ENCODE data around the gene CAMKMT. TPM values are rescaled to one million over a fixed set of nuclear protein-coding genes. Genes with fewer than 3 reads are reported as not detected.

CAMKMT gene
- polyA plus RNA-seq, 1 donor: 4.8 TPM

DNA sequence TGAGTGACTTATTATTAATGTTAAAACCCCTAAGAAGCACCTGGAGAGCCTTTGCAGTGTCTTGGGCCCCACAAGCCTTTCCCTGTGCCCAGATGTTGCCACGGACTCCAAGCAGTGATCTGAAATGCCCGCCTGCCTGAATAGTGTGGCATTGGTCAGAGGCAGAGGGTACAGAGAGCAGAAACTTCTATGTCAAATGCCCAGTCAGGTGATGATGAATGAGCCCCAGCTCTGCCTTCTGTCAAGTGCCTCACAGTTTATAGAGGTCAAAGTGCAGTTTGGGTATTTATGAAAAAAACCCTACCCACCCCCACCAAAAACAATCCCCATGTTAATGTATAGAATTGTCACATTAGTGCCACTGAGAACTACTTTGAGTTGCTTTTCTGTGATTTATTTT lies 409.8 kb downstream of the CAMKMT start:
- DNase-seq (ENCODE audit: low read depth): no peak

DNA sequence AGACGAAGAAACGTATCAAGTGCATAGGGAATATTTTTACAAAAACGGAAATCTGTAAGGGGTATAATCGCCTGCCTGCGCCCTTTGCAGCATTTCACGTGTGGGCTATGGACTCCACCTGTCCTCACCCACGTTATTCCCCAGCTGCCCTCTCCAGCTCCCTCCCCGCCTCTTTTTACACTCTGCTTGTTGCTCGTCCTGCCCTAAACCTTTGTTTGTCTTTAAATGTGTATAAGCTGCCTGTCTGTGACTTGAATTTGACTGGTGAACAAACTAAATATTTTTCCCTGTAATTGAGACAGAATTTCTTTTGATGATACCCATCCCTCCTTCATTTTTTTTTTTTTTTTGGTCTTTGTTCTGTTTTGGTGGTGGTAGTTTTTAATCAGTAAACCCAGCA lies 410.4 kb downstream of the CAMKMT start:
- no peak for DNase-seq (ENCODE audit: low read depth)

DNA sequence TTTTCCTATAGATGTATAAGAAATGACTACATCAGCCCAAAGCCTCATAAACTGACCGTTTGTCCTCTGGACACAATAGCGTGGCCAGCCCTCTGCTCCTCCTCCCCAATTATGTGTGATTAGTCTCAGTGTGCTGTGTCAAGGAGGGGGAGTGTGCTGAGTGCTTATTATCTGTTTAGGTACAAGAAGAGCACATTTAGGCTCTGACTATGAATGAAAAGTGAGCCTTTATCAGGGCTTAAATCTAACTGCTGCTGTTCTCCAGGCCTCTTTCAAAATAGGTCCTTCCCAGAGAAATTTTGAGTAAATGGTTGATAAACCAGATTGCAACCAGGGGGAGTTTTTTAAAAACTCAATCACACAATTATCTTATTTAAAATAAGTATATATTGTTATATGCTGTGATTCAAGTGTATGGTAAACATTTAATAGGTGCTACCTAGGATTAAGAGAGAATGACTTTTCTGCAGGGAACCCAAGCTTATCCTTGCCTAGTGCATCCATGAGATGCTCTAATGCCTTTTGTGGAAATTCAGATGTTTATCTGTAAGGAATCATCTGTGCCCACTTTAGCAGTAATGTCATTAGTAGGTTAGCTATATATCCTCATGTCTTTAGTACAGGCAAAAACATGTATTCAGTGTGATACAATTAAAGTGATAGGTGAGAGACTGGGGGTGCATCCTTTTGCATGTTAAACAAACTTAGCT lies 411.1 kb downstream of the CAMKMT start:
- no peak for DNase-seq (ENCODE audit: low read depth)

DNA sequence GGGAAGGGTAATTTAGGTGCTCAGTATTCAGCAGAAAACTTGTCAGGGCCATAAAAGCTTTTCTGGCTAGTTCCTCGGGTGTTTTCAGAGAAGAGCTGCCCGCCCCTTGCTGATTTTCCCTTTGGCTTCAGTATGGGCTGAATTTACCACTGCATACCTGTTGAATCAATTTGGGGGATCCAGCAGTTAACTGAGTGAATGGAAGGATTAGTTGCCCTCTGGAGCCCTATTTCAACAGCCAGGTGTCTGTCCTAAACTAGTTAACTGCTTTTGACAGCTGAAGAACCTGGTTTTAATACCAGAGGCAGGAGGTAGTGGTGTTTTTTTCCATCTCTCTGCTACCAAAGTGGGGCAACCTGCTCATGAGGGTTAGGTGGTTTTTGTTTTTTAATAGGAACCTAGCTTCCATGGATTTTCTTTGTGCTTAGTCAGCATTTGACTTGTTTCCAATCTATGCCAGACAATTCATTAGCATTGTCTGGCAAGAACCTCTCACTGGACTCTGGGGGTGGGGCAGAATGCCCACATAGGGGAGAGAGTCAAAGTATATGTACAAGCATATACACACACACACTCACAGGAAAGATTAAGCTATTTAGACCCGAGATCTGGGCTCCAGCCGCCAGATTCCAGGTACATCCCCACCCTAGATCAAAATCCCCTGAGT lies 413.2 kb downstream of the CAMKMT start:
- no peak for DNase-seq (ENCODE audit: low read depth)

DNA sequence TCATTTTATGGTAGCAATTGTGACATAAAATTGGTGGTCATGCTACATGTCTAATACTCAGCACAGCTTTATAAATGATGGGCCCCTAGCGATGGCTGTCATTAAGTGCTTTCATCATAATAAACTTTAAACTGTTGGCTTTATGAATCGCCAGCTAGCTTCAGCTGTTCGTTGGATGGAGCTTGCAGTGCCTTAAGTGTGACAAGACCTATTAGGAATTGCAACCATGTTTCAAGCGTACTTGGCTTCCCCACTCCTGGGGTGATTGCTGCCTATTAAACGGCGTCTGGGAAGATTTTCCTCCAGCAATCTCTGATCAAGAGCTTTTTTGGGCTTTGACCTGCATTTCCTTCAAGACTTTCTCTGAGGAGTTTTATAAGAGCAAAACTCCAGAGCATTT lies 415.3 kb downstream of the CAMKMT start:
- DNase-seq (ENCODE audit: low read depth): no peak

DNA sequence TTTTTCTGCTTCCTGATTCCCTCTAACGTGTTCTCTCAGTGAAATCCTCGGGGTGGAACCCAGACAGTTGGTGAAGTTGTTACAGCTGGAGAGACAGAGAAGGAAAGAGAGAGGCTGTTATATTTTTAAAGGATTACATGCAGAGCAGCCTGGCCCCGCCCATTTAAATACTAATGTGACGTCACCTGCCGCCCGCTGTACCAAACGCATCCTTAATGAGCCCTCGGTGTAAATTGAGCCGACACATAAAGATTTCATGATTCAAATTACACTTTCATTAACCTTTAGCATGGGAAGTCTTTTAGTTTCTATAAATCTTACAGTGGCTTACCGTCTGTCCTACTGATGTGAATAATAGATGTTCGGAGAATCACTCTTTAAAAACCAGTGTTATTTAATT lies 415.8 kb downstream of the CAMKMT start:
- no peak for DNase-seq (ENCODE audit: low read depth)

DNA sequence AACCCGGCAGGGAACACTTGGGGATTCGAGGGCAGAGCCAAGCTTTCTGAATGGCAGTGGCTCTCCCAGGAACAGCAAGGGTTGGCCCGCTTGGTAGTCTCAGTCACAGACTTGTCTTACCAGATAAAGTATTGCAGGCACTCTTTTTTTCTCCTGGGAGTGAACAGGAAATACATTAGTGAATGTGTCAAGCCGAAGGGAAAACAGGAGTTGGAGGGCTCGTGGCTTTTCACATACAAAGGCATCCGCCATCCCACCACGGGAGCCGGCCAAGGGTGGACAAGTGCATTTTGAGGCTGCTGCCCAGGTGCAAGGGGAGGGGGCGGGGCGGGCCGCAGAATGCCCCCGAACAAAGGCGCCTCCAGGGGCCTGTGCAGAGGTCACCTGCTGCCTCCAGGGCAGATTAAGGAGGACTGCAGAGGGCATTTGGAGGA lies 416.5 kb downstream of the CAMKMT start:
- no peak for DNase-seq (ENCODE audit: low read depth)

DNA sequence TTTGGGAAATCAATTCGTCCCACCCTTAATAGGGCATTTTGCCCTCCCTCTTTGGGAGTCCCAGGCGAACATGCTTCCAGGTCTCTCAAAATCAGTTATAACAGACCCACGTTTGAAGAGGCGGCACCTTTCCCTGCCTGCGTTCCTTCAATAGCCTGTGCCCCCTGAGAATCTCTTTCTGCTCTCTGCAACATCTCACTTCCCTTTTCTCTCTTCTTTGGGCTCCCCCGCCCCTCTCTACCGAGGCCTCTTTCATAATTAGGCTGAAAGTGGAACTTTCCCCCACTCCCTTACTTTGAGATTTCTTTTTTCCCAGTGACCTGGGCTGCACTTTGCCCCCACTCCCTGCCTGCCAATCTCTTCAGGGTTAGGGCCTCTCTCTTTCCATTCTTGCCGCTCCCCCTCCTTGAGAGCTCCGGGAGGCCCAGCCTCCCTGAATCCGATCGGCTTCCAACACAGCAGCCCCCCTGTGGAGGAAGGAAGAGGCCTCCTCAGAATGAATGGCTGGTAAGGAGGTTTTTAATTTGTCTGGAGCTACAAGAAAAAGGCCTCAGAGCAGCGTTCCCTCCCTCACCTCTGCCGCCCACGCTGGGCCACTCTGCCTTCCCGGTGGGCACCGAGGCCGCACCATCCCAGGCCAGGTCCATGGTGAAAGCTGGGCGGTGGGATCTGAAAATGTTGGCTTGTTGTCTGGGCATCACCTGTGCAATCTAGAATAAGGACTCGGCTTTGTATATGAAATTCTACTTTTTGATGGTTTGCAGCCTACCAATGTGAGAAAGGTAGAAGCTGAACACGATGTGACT lies 417.1 kb downstream of the CAMKMT start:
- DNase-seq (ENCODE audit: low read depth): no peak

DNA sequence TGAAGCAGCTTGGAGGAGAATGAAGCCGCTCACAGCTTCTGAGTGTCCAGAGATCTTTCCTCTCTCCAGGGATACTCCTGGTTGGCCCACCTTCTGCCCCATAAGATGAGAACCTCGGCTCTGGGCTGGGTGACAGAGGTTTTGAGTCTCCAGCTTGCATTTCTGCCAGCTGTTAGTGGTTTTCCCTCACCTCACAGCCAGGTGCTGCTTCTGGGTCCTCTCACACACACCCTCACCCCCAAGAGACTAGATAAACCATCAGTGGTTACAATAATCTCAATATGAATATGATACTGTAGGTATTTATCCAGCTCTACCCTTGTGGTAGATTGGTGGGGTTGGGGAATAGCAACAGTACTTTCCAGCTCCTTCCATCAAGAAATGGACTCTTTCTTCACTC lies 418.0 kb downstream of the CAMKMT start:
- DNase-seq (ENCODE audit: low read depth): no peak

DNA sequence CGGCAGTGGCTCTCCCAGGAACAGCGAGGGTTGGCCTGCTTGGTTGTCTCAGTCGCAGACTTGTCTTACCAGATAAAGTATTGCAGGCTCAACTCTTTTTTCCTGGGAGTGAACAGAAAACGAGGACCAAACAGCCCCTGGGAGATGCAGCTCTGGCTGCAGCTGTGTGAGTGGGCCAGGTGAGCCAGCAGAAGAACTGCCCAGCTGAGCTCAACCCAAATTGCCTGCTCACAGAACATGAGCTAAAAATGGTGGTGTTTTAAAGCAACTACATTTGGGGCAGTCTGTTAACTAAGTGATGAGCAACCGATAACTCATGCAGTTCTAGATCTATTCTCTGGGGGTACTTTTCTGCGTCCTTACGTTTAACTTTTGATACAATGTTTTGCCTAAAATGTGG lies 418.7 kb downstream of the CAMKMT start:
- DNase-seq (ENCODE audit: low read depth): no peak

DNA sequence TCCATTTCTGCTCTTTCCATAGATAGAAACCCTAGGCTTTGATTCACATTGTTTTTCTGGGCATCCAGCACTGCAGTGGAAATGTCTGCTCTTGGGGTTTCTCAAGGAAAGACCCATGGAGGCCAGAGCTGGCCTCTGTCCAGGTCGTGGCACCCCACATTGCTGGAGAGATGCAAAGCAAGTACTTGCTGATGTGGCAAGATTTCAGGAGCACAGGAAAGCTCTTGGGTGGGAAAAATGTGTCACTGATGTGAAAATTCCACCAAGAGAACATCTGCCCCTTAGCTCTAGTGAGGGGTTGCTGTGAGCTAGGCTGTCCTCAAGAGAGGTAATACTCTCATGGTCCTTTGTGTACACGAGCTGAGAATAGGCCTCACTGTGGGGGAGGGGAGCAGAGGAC lies 423.7 kb downstream of the CAMKMT start:
- no peak for DNase-seq (ENCODE audit: low read depth)

DNA sequence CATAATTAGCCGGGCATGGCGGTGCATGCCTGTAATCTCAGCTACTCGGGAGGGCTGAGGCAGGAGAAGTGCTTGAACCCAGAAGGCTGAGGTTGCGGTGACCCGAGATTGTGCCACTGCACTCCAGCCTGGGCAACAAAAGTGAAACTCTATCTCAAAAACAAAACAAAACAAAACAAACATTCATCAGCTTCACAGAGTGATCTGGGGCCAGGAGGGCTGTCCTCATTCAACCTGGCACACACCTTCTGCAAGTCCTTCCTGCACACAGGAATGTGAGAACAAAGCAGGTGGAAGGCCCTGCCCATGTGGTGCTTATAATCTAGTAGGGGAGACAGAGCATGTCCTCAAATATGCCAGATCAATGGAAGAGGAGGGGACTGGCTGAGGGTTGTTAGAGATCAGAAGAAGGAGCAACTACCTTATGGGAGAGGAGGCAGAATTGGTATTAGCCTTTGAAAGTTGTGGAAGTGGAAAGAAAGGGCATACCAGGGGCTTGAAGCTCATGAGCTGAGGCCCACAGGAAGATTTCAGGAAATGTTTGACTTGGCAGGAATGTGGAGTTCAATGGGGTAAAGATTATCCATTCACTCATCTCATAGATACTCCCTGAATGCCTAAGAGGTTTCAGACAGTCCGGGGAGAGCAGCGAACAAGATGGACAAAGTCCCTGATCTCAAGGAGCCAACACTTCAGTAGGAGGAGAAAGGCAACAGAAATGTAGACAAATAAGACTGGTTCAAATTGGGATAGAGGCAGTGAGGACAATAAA lies 424.5 kb downstream of the CAMKMT start:
- DNase-seq (ENCODE audit: low read depth): no peak

DNA sequence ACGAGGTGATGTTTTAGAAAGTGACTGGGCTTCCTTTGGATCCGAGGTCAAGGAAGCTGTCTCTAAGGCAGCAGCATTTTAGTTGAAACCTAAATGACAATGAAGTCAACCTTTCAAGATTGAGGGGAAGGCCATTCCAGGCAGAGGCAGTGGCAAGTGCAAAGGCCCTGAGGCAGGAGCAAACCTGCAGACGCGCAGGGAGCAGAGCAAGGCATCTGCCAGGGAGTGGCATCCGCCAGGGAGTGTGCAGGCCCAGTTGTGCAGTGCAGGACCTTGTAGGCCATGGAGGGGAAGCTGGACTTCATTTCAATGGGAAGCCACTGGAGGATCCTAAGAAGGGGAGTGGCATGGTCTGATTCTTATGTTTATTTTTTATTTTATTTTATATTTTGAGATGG lies 425.1 kb downstream of the CAMKMT start:
- no peak for DNase-seq (ENCODE audit: low read depth)

DNA sequence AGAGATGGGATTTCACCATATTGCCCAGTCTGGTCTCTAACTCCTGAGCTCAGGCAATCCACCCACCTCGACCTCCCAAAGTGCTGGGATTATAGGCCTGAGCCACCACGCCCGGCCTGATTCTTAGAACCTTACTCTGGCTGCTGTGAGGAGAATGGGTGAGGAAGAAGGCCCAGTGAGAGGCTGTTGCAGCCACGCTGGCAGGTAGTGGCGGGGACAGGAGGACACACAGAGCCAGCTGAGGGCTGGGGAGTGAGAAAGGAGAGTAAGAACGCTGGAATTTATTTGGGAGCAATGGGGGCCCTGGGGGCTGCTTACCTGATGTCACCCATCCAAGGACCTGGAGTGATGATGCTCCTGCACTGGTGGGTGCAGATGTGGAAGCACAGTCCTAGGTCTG lies 425.9 kb downstream of the CAMKMT start:
- DNase-seq (ENCODE audit: low read depth): no peak

DNA sequence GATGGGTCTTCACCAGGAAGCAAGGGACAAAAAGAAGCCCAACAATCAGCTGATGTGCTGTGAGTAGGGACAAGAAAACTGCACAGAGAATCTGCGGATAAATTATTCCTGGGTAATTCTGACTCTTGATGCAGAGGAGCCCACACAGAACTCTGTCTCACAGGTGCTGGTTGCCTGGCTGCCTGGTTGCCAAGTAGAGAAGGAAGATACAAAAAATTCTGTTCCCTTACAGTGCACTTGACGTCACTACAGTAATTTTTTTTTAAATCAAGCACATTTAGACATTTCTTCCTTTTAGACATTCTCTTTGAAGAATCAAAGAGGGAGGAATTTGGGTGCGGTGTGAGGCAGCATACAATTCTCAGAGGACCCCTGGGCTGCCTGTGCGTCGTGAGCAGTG lies 427.7 kb downstream of the CAMKMT start:
- DNase-seq (ENCODE audit: low read depth): no peak

DNA sequence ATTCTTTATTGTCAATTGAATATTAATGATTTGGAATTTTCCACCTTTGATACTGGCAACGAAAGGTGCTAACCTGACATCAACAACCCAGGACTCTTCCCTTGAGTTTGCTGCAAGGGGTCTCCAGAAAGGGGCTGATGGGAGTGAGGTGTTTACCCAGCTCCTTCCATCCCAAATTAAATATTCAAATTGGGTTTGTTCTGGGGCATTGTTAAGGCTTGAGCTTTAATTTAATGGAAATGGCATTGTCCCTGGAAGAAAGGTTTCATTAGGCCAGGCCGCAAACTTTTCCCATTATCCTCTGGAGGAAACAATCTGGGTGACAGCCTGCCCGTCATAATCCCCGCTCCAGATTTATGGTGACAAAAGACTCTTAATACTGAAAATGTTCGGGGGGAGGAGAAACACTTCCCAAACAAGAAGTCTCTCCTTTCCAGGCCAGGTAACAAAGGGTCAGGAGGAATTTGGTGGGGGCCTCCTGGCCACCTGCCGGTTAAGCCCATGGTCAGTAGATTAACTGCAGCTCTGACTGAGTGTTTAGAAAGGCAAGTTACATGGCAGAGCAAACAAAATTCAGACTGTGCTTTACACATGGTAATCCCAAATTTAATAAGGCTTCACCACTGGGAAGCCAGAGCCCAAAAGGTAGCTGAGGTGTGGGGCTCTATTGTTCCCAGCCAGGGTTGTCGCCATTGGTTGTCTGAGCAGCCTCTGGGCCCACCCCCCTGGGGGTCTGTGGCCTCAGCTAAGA lies 428.4 kb downstream of the CAMKMT start:
- DNase-seq (ENCODE audit: low read depth): no peak

DNA sequence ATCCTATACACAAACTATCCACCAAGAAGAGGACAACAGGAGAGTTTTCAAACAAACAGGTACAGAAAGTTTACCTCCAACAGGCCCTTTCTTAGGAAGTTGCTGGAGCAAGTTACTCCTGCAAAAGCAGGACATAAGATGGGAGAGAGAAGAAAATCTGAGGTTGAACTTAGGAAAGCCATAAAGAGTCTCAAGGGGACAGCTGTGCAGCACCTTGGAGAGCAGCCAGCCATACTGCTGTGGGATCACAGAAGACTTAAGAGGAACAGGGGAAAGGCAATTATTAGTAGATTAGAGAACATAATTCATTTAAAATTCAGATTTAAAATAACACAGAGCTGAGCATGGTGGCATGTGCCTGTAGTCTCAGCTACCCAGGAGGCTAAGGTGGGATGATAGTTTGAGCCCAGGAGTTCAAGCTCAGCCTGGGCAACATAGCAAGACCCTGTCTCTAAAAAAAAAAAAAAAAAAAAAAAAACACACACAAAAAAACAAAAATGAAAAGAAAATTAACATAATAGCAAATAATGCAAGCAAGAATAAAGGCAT lies 431.6 kb downstream of the CAMKMT start:
- no peak for DNase-seq (ENCODE audit: low read depth)

DNA sequence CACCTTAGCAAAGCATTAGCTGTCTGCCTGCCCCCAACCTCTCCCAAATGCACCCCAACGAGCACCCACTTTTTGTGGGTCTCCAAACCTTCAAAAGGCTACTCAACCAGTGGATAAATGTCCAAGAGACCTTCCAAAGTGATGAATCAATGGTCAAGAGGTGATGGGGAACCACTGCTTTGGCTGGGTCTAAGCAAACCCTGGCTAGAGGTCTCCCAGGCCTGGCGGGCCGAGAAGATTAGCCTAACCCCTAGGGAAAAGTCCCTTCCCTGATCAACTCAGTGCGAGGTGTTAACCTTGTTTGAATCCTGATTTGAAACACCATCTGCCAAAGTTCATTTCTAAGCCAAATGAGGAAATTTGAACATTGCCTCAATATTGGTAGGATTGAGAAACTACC lies 435.0 kb downstream of the CAMKMT start:
- DNase-seq (ENCODE audit: low read depth): no peak

DNA sequence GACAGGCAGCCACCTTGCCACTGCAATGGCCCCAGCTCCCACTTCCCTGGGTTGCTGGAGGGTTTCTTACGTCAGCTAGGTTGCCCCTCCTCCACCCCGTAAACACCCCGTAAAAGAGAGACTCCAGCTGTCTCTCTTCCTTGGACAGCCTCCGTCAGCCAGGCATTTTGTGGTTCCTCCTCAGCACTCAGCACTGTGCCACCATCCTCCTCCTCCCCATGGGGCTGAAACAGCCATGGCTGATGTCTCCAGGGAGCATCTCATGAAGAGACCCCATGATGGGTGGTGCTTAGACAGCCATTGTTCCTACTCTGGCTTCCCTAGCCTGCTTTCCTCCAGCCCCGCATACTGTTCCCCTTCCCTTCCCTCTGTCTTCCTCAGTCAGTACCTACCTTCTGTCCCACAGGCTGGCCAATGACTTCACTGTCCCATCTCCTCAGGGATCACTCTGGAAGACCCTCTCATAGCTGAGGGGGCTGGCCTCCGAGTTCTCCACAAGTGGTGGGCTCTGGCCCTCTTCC lies 436.5 kb downstream of the CAMKMT start:
- no peak for DNase-seq (ENCODE audit: low read depth)

DNA sequence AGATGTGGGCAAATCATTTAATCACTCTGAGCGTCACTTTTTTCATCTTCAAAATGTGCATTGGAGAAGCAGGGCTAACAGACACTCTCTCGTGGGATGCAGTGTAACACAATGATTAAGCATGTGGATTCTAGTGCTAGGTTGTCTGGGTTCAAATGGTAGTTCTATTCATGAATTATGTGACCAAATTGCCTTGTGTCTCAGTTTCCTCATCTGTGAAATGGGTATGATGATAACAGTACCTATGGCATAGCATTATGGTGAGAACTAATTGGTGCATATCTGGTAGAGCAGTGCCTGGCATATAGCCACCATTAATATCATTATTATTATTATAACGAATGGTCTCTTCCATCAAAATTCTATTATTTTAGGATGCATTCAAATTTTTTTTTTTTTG lies 437.4 kb downstream of the CAMKMT start:
- DNase-seq (ENCODE audit: low read depth): no peak

DNA sequence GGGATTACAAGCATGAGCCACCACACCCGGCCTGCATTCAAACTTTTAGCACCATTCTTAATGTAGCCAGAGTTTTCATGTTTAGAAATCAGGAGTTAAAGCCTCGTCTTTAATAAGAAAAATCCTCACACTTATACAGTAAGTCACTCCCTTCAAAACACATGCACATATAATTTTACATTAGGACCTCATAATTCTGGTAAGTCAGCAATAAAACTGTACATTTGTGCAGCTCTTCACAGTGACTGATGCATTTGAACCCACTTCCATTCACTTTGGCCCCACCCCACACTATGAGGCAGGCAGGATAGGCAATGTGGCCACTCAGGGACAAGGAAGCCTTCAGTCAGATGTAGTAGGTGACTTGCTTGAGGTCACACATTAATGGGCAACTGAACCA lies 438.0 kb downstream of the CAMKMT start:
- no peak for DNase-seq (ENCODE audit: low read depth)

Measured in forelimb muscle (tissue), 1 donor.